ENCODE measurements around the gene CWC25.

- TF ChIP-seq CTCF (IDR thresholded peaks at IDR 0.05) (peak; percentile 60), ZFX (IDR thresholded peaks at IDR 0.05; ENCODE audit: borderline replicate concordance) (no peak)
These were observed 43.9 kb upstream of the CWC25 start for GRCh38 chr17:38868817-38869525.

Measured in 22Rv1 (cell line).